ENCODE data around the gene ANAPC1.

ANAPC1 gene

DNA sequence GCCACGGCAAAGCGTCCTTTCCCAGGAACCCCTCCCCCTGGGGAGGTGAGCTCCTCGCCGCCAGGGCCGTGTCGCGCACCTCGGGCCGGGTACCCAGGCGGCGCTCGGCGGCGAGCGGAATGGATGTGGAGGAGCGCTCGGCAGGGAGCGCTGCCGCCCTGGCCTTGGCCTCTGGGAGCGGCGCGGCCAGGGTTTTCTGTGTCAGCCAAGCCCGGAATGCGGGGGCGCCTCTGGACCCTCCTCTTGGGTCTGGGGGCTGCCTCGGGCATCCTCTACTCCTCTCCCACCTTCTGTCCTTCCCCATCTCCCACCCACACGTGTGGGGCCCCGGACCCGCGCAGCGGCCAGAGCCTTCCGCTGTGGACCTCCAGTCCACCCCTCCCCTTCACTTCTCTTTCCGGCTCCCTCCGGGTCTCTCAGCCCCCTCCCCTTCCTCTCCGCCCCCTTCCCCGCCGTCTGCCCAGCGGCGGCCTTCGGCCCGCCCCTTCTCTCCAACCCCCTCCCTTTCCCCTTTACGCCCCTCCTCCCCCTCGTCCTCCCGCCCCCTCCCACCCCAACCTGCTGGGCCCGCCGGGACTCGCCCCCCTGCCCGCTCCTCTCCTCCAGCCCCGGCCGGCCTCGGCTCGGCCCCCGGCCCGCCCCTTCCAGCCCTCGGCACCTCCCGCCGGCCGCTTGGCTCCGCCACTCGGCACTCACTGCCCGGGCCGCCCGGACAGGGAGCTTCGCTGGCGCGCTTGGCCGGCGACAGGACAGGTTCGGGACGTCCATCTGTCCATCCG lies 14.1 kb upstream of the ANAPC1 start, which contains the start of gene MERTK (continued):
- TF ChIP-seq ZNF214 (tag by site-specific recombination; IDR thresholded peaks at IDR 0.05; ENCODE audit: borderline replicate concordance): no peak
- no peak for TF ChIP-seq ZNF837 (tag by site-specific recombination; IDR thresholded peaks at IDR 0.05)
- TF ChIP-seq GLI2 (tag by site-specific recombination; IDR thresholded peaks at IDR 0.05; ENCODE audit: borderline replicate concordance, low read depth): no peak
- no peak for TF ChIP-seq ZNF626 (tag by site-specific recombination; IDR thresholded peaks at IDR 0.05)
- TF ChIP-seq REPIN1 (tag by site-specific recombination; IDR thresholded peaks at IDR 0.05; ENCODE audit: low read depth): no peak
- TF ChIP-seq ZNF274 (IDR thresholded peaks at IDR 0.05; ENCODE audit: low read length): no peak
- no peak for TF ChIP-seq ZNF274 (tag by site-specific recombination; IDR thresholded peaks at IDR 0.05; ENCODE audit: borderline replicate concordance)
- TF ChIP-seq KLF7 (tag by site-specific recombination; IDR thresholded peaks at IDR 0.05; ENCODE audit: borderline replicate concordance): 0 out of 2 replicates have a peak, but pooled peaks have one; percentile 34
- TF ChIP-seq ZNF585B (tag by site-specific recombination; IDR thresholded peaks at IDR 0.05): no peak
- TF ChIP-seq ZNF341 (tag by site-specific recombination; IDR thresholded peaks at IDR 0.05; ENCODE audit: low read depth): peak; percentile 61
- no peak for TF ChIP-seq ZNF544 (tag by site-specific recombination; IDR thresholded peaks at IDR 0.05)
- TF ChIP-seq ZNF211 (tag by site-specific recombination; IDR thresholded peaks at IDR 0.05; ENCODE audit: low read depth): no peak
- TF ChIP-seq ZNF600 (tag by site-specific recombination; IDR thresholded peaks at IDR 0.05): peak; percentile 88
- no peak for TF ChIP-seq ZNF23 (tag by site-specific recombination; IDR thresholded peaks at IDR 0.05; ENCODE audit: borderline replicate concordance)
- TF ChIP-seq, protein P1, sequence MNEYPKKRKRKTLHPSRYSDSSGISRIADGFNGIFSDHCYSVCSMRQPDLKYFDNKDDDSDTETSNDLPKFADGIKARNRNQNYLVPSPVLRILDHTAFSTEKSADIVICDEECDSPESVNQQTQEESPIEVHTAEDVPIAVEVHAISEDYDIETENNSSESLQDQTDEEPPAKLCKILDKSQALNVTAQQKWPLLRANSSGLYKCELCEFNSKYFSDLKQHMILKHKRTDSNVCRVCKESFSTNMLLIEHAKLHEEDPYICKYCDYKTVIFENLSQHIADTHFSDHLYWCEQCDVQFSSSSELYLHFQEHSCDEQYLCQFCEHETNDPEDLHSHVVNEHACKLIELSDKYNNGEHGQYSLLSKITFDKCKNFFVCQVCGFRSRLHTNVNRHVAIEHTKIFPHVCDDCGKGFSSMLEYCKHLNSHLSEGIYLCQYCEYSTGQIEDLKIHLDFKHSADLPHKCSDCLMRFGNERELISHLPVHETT (tag by site-specific recombination; IDR thresholded peaks at IDR 0.05): peak; percentile 33; the same call in 1 of the 2 replicates
- TF ChIP-seq ZNF394 (tag by site-specific recombination; IDR thresholded peaks at IDR 0.05; ENCODE audit: borderline replicate concordance): no peak; the same call in 1 of the 2 replicates
- no peak for TF ChIP-seq MZF1 (tag by site-specific recombination; IDR thresholded peaks at IDR 0.05; ENCODE audit: borderline replicate concordance)
- TF ChIP-seq, protein P2, sequence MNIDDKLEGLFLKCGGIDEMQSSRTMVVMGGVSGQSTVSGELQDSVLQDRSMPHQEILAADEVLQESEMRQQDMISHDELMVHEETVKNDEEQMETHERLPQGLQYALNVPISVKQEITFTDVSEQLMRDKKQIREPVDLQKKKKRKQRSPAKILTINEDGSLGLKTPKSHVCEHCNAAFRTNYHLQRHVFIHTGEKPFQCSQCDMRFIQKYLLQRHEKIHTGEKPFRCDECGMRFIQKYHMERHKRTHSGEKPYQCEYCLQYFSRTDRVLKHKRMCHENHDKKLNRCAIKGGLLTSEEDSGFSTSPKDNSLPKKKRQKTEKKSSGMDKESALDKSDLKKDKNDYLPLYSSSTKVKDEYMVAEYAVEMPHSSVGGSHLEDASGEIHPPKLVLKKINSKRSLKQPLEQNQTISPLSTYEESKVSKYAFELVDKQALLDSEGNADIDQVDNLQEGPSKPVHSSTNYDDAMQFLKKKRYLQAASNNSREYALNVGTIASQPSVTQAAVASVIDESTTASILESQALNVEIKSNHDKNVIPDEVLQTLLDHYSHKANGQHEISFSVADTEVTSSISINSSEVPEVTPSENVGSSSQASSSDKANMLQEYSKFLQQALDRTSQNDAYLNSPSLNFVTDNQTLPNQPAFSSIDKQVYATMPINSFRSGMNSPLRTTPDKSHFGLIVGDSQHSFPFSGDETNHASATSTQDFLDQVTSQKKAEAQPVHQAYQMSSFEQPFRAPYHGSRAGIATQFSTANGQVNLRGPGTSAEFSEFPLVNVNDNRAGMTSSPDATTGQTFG (tag by site-specific recombination; IDR thresholded peaks at IDR 0.05; ENCODE audit: borderline replicate concordance): no peak
- TF ChIP-seq ZNF423 (tag by site-specific recombination; IDR thresholded peaks at IDR 0.05): peak; percentile 22; the same call in 1 of the 2 replicates
- TF ChIP-seq HOXD13 (CRISPR knock-in tag; IDR thresholded peaks at IDR 0.05; ENCODE audit: borderline replicate concordance): no peak
- TF ChIP-seq ZNF654 (tag by site-specific recombination; IDR thresholded peaks at IDR 0.05; ENCODE audit: low read depth): no peak
- TF ChIP-seq, protein P3, sequence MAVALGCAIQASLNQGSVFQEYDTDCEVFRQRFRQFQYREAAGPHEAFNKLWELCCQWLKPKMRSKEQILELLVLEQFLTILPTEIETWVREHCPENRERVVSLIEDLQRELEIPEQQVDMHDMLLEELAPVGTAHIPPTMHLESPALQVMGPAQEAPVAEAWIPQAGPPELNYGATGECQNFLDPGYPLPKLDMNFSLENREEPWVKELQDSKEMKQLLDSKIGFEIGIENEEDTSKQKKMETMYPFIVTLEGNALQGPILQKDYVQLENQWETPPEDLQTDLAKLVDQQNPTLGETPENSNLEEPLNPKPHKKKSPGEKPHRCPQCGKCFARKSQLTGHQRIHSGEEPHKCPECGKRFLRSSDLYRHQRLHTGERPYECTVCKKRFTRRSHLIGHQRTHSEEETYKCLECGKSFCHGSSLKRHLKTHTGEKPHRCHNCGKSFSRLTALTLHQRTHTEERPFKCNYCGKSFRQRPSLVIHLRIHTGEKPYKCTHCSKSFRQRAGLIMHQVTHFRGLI (tag by site-specific recombination; IDR thresholded peaks at IDR 0.05): no peak
- TF ChIP-seq, protein P4, sequence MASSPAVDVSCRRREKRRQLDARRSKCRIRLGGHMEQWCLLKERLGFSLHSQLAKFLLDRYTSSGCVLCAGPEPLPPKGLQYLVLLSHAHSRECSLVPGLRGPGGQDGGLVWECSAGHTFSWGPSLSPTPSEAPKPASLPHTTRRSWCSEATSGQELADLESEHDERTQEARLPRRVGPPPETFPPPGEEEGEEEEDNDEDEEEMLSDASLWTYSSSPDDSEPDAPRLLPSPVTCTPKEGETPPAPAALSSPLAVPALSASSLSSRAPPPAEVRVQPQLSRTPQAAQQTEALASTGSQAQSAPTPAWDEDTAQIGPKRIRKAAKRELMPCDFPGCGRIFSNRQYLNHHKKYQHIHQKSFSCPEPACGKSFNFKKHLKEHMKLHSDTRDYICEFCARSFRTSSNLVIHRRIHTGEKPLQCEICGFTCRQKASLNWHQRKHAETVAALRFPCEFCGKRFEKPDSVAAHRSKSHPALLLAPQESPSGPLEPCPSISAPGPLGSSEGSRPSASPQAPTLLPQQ (tag by site-specific recombination; IDR thresholded peaks at IDR 0.05): peak; percentile 77
- TF ChIP-seq, protein P5, sequence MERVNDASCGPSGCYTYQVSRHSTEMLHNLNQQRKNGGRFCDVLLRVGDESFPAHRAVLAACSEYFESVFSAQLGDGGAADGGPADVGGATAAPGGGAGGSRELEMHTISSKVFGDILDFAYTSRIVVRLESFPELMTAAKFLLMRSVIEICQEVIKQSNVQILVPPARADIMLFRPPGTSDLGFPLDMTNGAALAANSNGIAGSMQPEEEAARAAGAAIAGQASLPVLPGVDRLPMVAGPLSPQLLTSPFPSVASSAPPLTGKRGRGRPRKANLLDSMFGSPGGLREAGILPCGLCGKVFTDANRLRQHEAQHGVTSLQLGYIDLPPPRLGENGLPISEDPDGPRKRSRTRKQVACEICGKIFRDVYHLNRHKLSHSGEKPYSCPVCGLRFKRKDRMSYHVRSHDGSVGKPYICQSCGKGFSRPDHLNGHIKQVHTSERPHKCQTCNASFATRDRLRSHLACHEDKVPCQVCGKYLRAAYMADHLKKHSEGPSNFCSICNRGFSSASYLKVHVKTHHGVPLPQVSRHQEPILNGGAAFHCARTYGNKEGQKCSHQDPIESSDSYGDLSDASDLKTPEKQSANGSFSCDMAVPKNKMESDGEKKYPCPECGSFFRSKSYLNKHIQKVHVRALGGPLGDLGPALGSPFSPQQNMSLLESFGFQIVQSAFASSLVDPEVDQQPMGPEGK (tag by site-specific recombination; IDR thresholded peaks at IDR 0.05): peak; percentile 66
- TF ChIP-seq, protein P6, sequence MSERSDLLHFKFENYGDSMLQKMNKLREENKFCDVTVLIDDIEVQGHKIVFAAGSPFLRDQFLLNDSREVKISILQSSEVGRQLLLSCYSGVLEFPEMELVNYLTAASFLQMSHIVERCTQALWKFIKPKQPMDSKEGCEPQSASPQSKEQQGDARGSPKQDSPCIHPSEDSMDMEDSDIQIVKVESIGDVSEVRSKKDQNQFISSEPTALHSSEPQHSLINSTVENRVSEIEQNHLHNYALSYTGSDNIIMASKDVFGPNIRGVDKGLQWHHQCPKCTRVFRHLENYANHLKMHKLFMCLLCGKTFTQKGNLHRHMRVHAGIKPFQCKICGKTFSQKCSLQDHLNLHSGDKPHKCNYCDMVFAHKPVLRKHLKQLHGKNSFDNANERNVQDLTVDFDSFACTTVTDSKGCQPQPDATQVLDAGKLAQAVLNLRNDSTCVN (tag by site-specific recombination; optimal IDR thresholded peaks at IDR 0.05): peak; percentile 52
- no peak for TF ChIP-seq ZNF138 (tag by site-specific recombination; IDR thresholded peaks at IDR 0.05; ENCODE audit: borderline replicate concordance)
- TF ChIP-seq KLF8 (tag by site-specific recombination; IDR thresholded peaks at IDR 0.05): no peak; the same call in none of the 2 replicates
- TF ChIP-seq YY2 (tag by site-specific recombination; IDR thresholded peaks at IDR 0.05): no peak
- TF ChIP-seq ZIC2 (tag by site-specific recombination; IDR thresholded peaks at IDR 0.05): peak; percentile 37

Measured in HEK293 (cell line).